Transverse colon (tissue), 4 donors: ENCODE data around the gene TRAF3IP3.

Experiments used
- CTCF ChIP-seq, 5 experiments: fragments of 200-600 bp in 3 of 5; fragments of 450-650 bp in 2 of 5; sonication (generic) in 3 of 5; IDR thresholded peaks; 1 replicate in 2 of 5; 2 replicates in 3 of 5; pipeline ENCODE4 v1.5.1; 2016 to 2017; ENCODE audit warnings: antibody characterized with exemption in 5 of 5, inconsistent platforms in 3 of 5, mild to moderate bottlenecking in 2 of 5, moderate library complexity in 1 of 5
- EP300 ChIP-seq: sonication (generic); formaldehyde crosslinking; IDR thresholded peaks from one replicate; pipeline ENCODE4 v1.6.1; 2017; ENCODE audit warnings: antibody characterized with exemption, low read depth
- POLR2A ChIP-seq: fragments of 450-650 bp; IDR thresholded peaks from one replicate; pipeline ENCODE4 v1.6.1; 2016; ENCODE audit warnings: antibody characterized with exemption, mild to moderate bottlenecking, moderate library complexity
- POLR2AphosphoS5 ChIP-seq, 3 donors: sonication (generic); formaldehyde crosslinking; IDR thresholded peaks; one replicate each; pipeline ENCODE4 v1.6.1; 2016; ENCODE audit warnings: antibody characterized with exemption in 3 of 3

GRCh38 chr1:209732725-209733124 is 23.1 kb upstream of the TRAF3IP3 start:
- TF ChIP-seq CTCF (IDR thresholded peaks at IDR 0.05) (no peak), POLR2A (no peak), POLR2AphosphoS5 (IDR thresholded peaks at IDR 0.05) (no peak), EP300 (no peak)
